Left renal cortex interstitium (tissue), 4 donors: Measurements from ENCODE around the gene MAGEB2. TPM values are rescaled to one million over a fixed set of nuclear protein-coding genes. Genes with fewer than 3 reads are reported as not detected.

ENCODE experiments used
- polyA plus RNA-seq, 4 donors: library from polyadenylated mRNA; unstranded; fragments of 120-200 nt; gene quantifications; one replicate each; pipeline ENCODE4 v1.2.1, GENCODE V29; 2013; ENCODE audit not compliant: insufficient read length in 4 of 4

Gene MAGEB2
- polyA plus RNA-seq, 4 donors, result not detected

Other genes starting within 250 kb of the MAGEB2 start
- not detected for gene MAGEB3, start 15.1 kb downstream of the MAGEB2 start, polyA plus RNA-seq
- gene MAGEB4, start 26.4 kb downstream of the MAGEB2 start, polyA plus RNA-seq, result not detected
- not detected for gene MAGEB1, start 31.6 kb downstream of the MAGEB2 start, polyA plus RNA-seq
- under 1 TPM; 0.08 to 0.47 (median 0.14) TPM for gene NR0B1, start 93.8 kb downstream of the MAGEB2 start, polyA plus RNA-seq